Stimulated activated CD4-positive, alpha-beta T cell treated with anti-CD3 and anti-CD28 coated beads, Interleukin-15, amount 100 ng/mL, for 1 hour (primary cell): ENCODE measurements around the gene SPTLC3.
"Not testable (repeated sequence)": the region's sequence is repeated elsewhere in the genome, so short reads cannot be mapped to it uniquely, and the experiment has no call there.

ENCODE experiments used
- DNase-seq, 2 donors: peaks; one replicate each; pipeline ENCODE4 v3.0.0-alpha.2; 2020; ENCODE audit warnings: low read depth in 1 of 2, low spot score in 1 of 2

SPTLC3 gene

DNA sequence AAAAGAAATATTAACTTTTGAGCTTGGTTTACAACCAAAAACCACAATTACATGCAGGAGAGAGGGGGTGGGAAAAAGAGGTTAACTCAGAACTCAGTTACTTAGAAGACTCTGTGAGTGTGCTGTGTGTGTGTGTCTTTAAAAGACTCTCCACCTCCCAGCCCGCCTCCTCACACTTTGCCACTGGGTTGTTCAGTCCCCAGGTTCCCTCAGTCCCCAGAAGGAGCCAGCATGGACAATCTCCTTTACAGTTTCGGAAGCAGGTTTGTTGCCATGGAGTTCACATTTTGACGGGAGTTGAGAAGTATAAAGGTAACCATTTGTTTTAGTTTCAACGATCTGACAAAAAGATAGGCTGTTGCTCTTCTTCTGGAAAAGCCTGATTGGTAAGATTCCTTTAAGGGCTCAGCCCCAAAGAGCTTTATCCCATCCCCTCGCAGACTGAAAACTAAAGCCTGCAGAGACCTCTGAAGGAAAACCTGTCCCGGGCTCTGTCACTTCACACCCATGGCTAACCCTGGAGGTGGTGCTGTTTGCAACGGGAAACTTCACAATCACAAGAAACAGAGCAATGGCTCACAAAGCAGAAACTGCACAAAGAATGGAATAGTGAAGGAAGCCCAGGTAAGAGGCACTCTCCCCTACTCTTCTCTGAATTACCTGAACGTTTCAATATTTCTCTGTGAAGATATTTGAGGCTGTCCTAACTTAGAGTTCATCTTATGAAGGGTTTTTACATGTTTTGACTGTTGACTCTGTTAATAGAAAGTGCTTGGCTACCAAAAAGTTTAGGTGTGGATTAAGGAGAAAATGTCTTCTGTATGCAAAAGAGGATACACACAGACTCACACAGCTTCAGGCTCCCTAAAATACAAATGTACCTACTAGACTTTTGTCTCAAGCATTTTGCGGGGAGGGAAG is at the start of gene SPTLC3:
Gene SPTLC3 (plus strand): TSS at position 212 of the 921 bp plus-strand sequence. CDS start 296 bp downstream, at position 508.
- DNase-seq = no peak

DNA sequence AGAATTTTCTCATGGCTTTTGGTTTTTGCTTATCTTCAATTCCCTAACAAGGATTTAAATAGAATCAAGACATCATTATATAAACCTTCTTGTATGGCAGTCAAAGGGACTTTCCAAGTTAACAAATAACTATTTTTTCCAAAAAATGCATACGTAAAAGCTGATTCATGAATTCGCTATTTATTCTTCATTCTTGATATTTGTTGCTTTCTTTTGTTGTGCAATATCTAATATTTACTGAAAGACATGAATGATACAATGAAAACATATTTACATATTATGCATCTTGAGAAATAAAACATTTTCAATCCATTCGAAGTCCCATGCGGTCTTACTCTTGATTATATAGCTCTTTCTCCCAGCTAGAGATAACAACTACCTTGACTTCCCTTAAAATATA is 47.0 kb upstream of the SPTLC3 start:
- no peak for DNase-seq

DNA sequence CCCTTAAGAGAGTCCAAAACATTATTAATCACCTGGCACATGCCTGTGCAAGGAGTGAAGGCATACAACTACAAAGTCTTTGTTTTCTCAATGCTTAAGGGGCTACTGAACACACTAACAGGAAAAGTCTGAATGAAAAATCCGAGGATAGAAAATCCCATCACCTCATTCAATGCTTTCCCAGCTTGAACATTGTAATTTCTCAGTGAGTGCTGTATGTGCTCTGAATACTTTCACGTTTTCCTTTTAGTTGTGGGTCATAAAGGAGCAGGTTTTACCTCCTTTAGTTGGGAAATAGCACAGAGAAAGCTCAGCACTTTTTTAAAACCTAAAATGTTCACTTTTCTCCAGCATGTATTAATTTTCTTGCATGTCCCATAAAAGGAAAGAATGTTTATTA is 45.9 kb upstream of the SPTLC3 start:
- DNase-seq = no peak

DNA sequence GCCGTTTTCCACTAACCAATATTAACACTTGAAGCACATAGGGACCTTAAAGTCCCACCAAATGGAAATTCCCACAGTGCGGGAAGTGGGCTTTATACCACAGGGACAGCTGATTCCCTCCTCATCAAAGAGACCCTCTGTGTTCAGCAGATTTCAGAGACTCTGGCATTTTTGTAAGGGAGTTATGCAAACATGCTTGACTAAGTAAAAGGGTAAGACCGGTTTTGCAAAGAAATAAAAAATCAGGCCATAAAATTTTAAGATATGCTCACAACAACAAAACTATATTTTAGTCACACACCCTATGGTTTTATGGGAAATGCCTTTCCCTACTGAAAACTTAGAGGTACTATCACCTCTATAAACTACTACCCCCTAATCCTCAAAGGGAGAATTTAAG is 45.4 kb upstream of the SPTLC3 start:
- no peak for DNase-seq

DNA sequence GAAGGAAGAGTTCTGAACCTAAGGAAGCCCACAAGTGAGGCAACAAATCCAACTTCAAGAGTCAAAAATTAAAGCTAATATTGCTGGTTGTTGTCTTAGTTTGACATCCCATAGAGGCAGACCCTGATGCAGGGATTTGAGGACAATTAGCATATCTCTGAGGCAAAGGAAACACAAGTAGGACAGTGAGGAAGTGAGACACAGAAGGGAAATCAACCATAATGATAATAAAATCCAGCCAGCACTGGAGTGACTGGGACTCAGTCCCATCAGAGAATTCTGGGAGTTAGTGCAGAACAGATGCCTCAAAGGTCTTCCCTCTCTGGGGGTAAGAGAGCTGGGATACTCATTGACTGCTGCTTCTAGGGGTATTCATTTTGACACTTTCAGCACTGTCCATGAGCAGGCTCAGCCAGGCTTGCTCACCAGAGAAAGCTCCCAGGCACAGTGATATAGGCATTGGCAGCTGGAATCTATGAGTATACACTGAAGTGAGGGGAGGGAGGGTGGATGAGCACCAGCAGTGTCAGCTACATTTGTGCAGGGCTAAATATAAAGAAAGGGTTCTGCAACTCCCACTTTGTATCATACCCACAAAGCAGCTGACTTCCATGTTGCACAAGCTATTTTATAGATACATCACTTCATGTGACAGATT is 43.4 kb upstream of the SPTLC3 start:
- DNase-seq = no peak

DNA sequence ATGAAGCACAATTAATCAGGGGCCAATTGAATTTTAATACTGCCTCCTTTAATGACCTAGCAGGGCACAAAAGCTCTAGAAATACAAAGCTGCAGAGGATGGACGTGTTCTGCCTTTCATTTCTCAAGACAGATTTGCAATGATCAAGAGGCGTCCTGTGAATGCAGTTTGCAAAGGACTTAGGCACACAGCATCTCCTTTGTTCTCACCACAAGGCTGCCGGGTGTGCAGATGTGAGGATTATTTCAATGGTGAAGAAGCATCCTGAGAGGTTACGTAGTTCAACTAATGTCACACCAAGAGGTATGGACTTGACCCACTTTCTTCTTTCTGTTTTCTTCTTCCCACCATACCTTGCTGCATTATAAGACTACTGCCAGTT is 42.9 kb upstream of the SPTLC3 start:
- DNase-seq = no peak

DNA sequence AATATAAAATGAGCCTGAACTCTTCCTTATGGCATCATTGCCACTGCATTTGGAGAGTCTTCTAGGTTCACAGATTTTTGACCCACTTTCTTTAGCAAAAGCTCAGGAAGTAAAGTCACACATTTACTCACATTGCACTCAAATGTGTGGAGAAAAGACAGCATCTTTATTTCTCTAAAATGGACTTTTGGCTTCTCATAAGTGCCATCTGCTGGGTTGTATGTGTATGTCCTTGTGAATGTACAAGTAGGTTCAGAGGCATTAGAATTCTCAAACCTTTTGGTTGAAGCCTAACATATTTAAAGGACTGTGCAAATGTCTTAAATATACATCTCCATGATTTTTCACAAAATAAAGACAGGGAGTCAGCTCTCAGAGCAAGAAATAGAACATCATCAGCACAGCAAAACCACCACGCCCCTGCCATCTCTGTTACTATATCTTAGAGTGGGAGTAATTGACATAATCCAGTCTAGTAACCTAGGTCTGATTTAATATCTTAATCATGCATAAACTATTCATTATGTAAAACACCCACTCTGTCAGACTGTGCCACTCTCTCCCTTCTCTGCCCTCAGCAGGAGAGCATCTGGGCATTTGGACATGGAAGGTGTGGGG is 42.2 kb upstream of the SPTLC3 start:
- no peak for DNase-seq

DNA sequence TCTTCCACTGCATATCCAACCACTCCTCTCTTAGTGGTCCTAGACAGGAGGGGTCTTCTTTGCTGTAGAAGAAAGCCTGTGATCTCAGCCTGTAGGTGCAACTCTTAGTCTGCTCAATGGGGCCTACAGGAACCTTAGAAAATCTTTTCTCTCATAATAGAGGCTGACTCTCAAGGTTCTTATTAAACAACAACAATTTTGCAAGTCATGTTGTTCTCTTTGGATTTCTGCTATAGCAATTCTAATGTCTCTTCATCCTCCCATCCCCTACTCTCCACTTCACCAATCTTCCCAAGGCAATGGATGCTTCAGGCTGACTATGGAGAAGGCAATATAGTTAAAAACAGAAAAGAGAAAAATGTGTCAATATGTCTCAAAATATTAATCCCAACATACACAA is 40.8 kb upstream of the SPTLC3 start:
- DNase-seq = no peak

DNA sequence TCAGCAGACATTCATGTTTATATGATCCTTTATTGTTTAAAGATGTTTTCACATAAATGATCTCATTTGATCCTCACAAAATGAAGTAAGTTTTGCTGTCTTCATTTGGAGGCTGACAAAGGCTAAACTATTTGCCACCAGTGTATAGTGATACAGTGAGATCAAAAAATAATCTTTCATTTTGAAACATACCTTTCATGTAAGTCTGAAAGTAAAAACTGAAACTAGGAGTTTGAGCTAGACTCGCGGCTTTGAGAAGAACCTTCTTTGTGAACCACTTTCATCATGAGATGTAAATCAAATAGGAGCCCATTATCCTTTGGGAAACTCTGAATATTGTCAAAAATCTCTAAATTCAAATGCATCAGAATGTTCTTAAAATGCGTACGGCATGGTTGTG is 40.3 kb upstream of the SPTLC3 start:
- DNase-seq = no peak

DNA sequence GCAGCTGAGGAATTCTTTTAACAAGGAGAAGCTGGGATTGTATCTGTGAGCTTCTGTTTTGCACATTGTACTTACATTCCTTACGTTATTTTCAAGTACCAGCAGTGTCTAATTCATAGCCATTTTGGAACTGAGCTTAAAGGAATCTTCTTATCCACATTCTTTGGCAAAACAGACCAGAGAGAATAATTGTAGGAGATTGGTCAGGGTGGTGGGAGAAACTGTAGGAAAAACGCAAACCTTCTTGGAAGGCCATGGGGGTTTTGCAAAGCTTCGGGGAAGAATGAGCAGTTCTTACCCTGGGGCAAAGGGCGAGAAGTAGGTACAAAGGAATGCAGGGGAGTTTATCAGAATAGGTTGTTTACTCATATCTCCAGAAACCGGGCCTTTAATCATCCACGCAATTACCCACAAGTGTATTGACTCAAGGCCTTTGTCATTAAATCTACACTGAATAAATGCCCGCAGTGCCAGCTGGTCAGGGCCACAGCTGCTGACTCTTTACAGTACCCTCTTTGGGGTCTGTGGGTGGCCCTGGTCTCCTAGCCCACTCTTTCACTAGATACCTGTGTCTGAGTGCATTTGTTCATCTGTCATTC is 39.6 kb upstream of the SPTLC3 start:
- no peak for DNase-seq

DNA sequence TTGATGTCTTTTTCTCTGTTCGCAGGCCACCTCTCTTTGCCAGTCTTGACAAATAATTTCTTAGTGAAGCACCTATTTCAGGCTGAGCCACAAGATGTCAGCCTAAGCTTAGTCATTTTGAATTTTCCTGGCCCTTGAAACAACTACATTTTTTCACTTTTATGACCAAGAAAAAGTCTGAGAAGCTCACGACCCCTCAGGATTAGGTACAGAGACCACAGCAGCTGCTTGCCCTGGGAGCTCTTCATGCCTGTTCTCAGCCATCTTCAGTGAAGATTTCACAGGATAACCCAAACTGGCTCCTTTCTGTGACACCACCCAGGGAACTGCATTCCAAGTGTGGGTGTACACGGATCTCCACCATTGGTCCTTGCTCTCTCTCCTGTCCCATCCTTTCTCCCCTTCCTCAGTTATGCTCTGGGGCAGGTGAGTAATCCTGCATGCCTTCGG is 38.4 kb upstream of the SPTLC3 start:
- DNase-seq = no peak

DNA sequence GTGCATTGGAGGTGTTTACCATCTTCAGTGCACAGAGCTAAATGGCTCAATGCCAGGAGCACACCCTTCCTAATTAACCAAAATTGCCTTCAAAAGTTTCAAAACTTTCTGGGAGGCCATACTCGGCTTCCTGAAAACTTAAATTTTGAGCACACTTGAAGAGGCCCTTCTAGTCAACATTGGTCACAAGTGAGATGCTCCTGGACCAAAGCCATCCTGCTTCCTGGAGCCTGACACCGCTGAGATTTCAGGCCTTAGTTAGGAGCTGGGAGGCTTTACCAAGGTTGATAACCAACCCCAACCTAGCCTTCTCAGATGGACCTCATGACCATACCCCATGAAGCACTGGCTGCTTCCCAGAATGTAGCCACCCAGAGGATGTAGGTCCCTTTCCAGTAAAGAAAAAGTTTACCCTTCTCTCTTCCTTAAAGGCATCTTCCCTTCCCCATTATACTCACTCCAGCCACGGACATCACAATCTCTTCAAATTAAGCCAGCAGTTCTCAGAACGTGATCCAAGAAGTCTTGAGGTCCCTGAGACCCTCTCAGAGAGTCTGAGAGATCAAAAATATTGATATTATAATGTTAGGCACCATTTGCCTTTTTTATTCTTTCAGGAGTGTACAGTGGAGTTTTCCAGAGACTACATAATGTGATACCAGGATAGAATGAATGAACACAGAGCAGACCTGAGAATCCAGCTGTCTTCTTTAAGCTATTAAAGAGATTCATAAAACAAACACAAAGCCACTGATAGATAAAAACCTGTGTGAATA is 32.8 kb upstream of the SPTLC3 start:
- DNase-seq = no peak

DNA sequence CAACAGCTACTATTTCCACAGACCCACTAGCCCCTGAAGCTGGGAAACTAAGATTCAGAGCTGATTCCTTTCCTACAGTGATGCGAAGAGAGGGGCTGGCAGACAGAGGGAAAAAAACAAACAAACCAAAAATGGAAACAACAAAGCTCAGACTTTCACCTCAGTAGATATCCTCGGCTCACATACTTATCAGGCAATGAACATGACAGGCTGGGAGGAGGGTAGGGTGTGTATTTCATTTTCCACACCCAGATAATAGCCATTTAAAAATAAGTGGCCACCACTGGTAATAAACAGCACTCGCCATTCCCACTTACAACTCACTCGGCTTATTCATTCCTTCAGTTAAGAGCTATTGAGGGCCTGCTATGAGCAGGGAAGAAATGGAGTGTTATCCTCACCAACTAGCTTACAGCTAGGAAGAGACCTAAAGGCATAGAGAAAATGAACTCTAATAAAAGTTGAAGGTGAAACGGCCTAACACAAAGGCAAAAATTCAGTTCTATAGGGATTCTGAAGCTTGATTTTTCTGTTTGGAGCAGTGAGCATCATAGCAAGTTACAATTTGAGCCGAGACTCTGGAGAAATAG is 32.0 kb upstream of the SPTLC3 start:
- DNase-seq = no peak

DNA sequence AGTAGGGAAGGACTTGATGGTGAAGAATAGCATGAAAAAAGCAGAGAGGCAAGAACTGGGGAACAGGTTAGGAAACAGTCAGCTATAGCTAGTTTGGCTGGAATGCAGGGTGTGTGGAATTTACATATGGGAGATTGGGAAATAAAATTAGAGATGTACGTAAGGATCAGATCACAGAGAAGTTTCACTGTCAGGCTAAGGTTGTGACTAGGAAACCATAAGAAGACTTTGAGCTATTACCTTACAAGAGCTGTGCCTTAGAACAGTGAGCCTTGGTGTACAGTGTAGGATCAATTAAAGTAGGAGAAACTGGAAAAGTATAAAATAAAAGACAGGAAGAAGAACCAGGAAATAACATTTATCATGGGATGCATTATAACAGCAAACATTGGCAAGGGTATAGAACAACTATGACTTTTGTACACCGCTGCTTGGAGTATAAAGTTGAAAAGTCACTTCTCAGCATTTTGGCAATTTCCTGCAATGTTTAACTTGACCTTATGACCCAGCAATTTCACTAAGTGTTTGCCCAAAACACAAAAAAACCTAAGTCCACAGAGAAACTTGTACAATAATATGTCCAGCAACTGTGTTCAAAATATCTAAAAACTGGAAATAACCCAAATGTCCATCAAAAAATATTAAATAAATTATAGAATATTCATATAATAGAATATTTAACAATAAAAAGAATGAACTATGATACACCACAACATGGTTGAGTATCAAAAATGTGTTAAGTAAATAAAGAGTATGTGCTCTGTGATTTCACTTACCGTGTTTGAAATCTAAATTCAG is 31.2 kb upstream of the SPTLC3 start:
- no peak for DNase-seq

DNA sequence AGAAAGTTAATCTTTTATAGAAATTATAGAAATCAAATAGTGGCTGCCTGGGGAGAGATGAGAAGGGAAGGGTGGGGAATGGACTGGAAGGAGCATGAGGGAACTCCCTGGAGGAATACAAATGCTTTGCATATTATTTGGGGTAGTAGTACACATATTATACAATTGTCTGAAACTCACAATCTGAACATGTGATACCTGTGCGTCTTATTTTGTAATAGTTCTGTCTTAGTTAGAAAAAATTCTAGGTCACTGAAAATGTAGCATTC is 30.7 kb upstream of the SPTLC3 start:
- no peak for DNase-seq

DNA sequence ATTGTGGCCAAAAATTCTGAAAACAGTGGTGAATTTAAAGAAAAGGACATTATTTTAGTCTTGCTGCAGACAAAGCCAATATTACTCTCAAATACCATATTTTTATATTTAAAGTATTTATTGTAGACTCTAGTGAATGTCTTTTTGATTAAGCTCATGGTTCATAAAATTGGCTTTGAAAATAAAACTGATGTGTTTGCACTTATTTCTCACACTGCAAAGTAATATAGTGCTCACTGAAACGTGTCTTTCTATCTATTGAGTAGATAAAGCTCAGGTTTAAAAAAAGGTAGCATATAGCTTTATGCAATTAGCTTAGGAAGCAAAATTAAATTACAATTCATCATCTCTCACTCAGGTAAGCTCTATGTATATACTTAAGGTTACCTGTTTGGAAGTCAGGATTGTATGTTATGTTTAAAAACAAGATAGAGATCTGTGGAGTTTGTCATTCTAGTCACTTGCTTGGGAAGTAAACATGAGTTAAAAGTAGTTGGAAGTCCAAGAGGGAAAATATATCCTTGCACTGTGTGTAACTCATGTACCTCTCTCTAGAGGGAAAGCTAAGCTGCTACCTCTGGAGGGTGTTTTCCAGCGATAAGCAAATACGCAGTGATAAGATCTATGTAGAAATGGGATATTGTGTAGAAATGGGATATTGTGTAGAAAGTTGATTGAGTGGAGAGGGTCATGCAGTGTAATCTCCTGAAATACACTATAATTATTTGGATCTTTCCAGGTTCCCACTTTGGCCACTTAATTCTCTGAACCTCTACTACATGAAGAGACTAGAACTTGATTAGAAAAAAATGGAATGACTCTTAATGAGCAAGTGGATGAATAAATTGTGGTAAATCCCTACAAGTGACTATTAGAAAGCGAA is 29.9 kb upstream of the SPTLC3 start:
- no peak for DNase-seq

DNA sequence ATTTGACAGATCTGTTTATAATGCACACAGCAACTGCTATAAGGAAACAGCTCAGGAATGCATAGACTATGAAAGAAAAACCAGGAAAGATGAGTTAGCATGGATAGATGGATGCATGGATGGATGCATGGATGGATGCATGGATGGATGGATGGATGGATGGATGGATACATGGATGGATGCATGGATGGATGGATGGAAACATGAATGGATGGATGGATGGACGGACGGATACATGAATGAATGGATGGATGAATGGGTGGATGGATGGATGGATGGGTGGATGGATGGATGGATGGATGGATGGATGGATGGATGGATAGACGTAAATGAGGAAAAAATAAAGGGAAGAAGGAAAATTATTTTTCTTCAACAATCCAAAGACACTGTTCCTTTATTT is 29.1 kb upstream of the SPTLC3 start:
- DNase-seq = not testable (repeated sequence)

DNA sequence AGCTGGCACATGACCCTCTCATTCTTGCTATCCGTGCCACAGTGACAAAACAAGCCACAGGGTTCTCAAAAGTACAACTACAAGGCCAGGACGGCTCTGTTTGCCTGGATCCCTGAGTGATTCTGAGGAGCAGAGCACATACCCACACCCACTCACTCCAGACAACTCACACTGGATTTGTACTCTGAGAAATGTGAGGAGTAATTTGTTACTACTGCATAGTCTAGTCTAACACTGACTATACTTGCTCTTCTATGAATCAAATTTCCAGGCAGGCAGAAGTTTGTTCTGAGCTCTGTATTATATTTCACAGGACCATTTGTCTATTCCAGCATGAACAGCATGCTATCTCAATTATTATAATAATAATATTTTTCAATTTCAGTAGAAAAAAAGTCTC is 26.7 kb upstream of the SPTLC3 start:
- no peak for DNase-seq
